SK-N-SH (cell line): ENCODE measurements around the gene RDX. TPM values are rescaled to one million over a fixed set of nuclear protein-coding genes. Genes with fewer than 3 reads are reported as not detected.

ENCODE experiments used
- CTCF ChIA-PET: fragments of 300-600, 350-600 bp; formaldehyde crosslinking; extraction: SDS; loops from one replicate; lab custom pipeline; 2021; lab: Yijun Ruan, JAX
- POLR2A ChIA-PET: fragments of 350-600 bp; sonication (Branson Sonifier 250); formaldehyde crosslinking; extraction: SDS; loops from one replicate; lab custom pipeline; 2020; ENCODE audit warnings: antibody characterized with exemption, inconsistent platforms; lab: Yijun Ruan, JAX
- DNase-seq: peaks from one replicate; pipeline ENCODE4 v3.0.0; 2012
- H2AFZ ChIP-seq: fragments of 200-600 bp; sonication (generic); 2 replicates; pipeline ENCODE4 v1.8.1; 2016; ENCODE audit warnings: antibody characterized with exemption, mild to moderate bottlenecking, low read depth
- H3F3A ChIP-seq: fragments of 200-600 bp; sonication (generic); replicated peaks from 2 replicates; pipeline ENCODE3; 2016; ENCODE audit warnings: antibody characterized with exemption, mild to moderate bottlenecking; ENCODE audit not compliant: insufficient read depth
- H3K27ac ChIP-seq, 2 experiments: fragments of 200-500 bp in 1 of 2; fragments of 200-600 bp in 1 of 2; sonication (Bioruptor generic) in 1 of 2; sonication (generic), shearing (Covaris generic) in 1 of 2; 2 replicates each; pipeline versions ENCODE4 v1.5.1 to v1.6.1; 2014 to 2016; ENCODE audit warnings: low read depth in 2 of 2, inconsistent platforms in 1 of 2, low read length in 1 of 2, mild to moderate bottlenecking in 1 of 2, mixed read lengths in 1 of 2
- H3K27me3 ChIP-seq: fragments of 200-600 bp; sonication (generic), shearing (Covaris generic); 2 replicates; pipeline ENCODE4 v1.6.1; 2016; ENCODE audit warnings: mixed run types; ENCODE audit not compliant: insufficient read depth
- H3K36me3 ChIP-seq, 2 experiments: fragments of 200-500 bp in 1 of 2; fragments of 200-600 bp in 1 of 2; sonication (Bioruptor generic) in 1 of 2; sonication (generic) in 1 of 2; replicated peaks in 1 of 2; 2 replicates each; pipeline versions ENCODE3 to v1.5.1; 2014 to 2016; ENCODE audit warnings: low read length in 1 of 2, mild to moderate bottlenecking in 1 of 2; ENCODE audit not compliant: insufficient read depth in 2 of 2, control insufficient read depth in 1 of 2
- H3K4me1 ChIP-seq, 2 experiments: fragments of 200-500 bp in 1 of 2; fragments of 200-600 bp in 1 of 2; sonication (Bioruptor generic) in 1 of 2; sonication (generic), shearing (Covaris generic) in 1 of 2; 2 replicates each; pipeline versions ENCODE4 v1.5.1 to v1.6.1; 2014 to 2016; ENCODE audit warnings: low read depth in 1 of 2, low read length in 1 of 2, mixed run types in 1 of 2; ENCODE audit not compliant: insufficient read depth in 2 of 2, control insufficient read depth in 1 of 2
- H3K4me2 ChIP-seq: fragments of 200-600 bp; sonication (generic), shearing (Covaris generic); 2 replicates; pipeline ENCODE4 v1.6.1; 2017; ENCODE audit warnings: mixed run types
- H3K4me3 ChIP-seq, 2 experiments: fragments of 200-500 bp in 1 of 2; fragments of 200-600 bp in 1 of 2; sonication (Bioruptor generic) in 1 of 2; sonication (generic), shearing (Covaris generic) in 1 of 2; 2 replicates each; pipeline versions ENCODE4 v1.5.1 to v1.8.1; 2014 to 2016; ENCODE audit warnings: low read depth in 2 of 2, inconsistent platforms in 1 of 2, low read length in 1 of 2, mild to moderate bottlenecking in 1 of 2, mixed read lengths in 1 of 2, moderate library complexity in 1 of 2
- H3K79me2 ChIP-seq: fragments of 200-600 bp; sonication (generic); 2 replicates; pipeline ENCODE4 v1.8.1; 2017; ENCODE audit warnings: mild to moderate bottlenecking; ENCODE audit not compliant: insufficient read depth
- H3K9ac ChIP-seq: fragments of 200-600 bp; sonication (generic); 2 replicates; pipeline ENCODE4 v1.6.1; 2017; ENCODE audit warnings: mixed run types
- H3K9me2 ChIP-seq: fragments of 200-600 bp; sonication (generic); 2 replicates; pipeline ENCODE4 v1.6.1; 2017; ENCODE audit warnings: mixed run types
- H3K9me3 ChIP-seq: fragments of 200-600 bp; sonication (generic); 2 replicates; pipeline ENCODE4 v1.6.1; 2017; ENCODE audit warnings: mixed run types, mild to moderate bottlenecking, moderate library complexity
- H4K20me1 ChIP-seq: fragments of 200-600 bp; sonication (generic); 2 replicates; pipeline ENCODE4 v1.6.1; 2017; ENCODE audit warnings: mild to moderate bottlenecking, mixed run types; ENCODE audit not compliant: insufficient read depth
- CHD2 ChIP-seq: fragments of 150-350 bp; IDR thresholded peaks from 2 replicates; pipeline ENCODE4 v1.6.1; 2018; ENCODE audit warnings: low read length; ENCODE audit not compliant: partially characterized antibody
- ELF1 ChIP-seq: IDR thresholded peaks from 2 replicates; pipeline ENCODE4 v1.4.0; 2012
- EP300 ChIP-seq, 2 experiments: IDR thresholded peaks; 2 replicates each; pipeline versions ENCODE4 v1.4.0 to v1.6.1; 2012; ENCODE audit warnings: borderline replicate concordance in 1 of 2, low read depth in 1 of 2, low read length in 1 of 2
- EZH2phosphoT487 ChIP-seq: fragments of 200-600 bp; sonication (generic); IDR thresholded peaks from 2 replicates; pipeline ENCODE4 v1.6.1; 2017; ENCODE audit warnings: low read depth, mixed run types, mild to moderate bottlenecking, antibody characterized with exemption, moderate library complexity, borderline replicate concordance
- FOXM1 ChIP-seq: IDR thresholded peaks from 2 replicates; pipeline ENCODE4 v1.4.0; 2012; ENCODE audit warnings: low read depth, mild to moderate bottlenecking
- GABPA ChIP-seq: IDR thresholded peaks from 2 replicates; pipeline ENCODE4 v1.4.0; 2012; ENCODE audit warnings: low read depth, mild to moderate bottlenecking
- GATA2 ChIP-seq: sonication (generic); formaldehyde crosslinking; IDR thresholded peaks from 2 replicates; pipeline ENCODE4 v1.5.0; 2020; ENCODE audit warnings: mild to moderate bottlenecking, missing genetic modification reagents
- IRF3 ChIP-seq: fragments of 150-350 bp; IDR thresholded peaks from 2 replicates; pipeline ENCODE4 v1.6.1; 2016; ENCODE audit warnings: mild to moderate bottlenecking, low read depth, low read length
- JUND ChIP-seq: IDR thresholded peaks from 2 replicates; pipeline ENCODE4 v1.4.0; 2012
- MAX ChIP-seq: IDR thresholded peaks from 2 replicates; pipeline ENCODE4 v1.4.0; 2012; ENCODE audit warnings: low read depth
- MXI1 ChIP-seq: IDR thresholded peaks from 2 replicates; pipeline ENCODE4 v1.6.1; 2012; ENCODE audit warnings: mild to moderate bottlenecking, low read depth, low read length, improper control_type of control experiment
- NFIC ChIP-seq: IDR thresholded peaks from 2 replicates; pipeline ENCODE4 v1.4.0; 2012; ENCODE audit warnings: borderline replicate concordance
- POLR2AphosphoS5 ChIP-seq: IDR thresholded peaks from 2 replicates; pipeline ENCODE4 v1.6.1; 2012; ENCODE audit warnings: low read depth, low read length
- RAD21 ChIP-seq: IDR thresholded peaks from 2 replicates; pipeline ENCODE4 v1.6.1; 2012; ENCODE audit warnings: mild to moderate bottlenecking, low read length
- RFX5 ChIP-seq: IDR thresholded peaks from 2 replicates; pipeline ENCODE4 v1.6.1; 2012; ENCODE audit warnings: mild to moderate bottlenecking, improper control_type of control experiment, low read length
- SIN3A ChIP-seq: IDR thresholded peaks from 2 replicates; pipeline ENCODE4 v1.6.1; 2012; ENCODE audit warnings: low read depth, mild to moderate bottlenecking, low read length, moderate library complexity, borderline replicate concordance
- SMC3 ChIP-seq: IDR thresholded peaks from 2 replicates; pipeline ENCODE4 v1.6.1; 2012; ENCODE audit warnings: low read depth, low read length, improper control_type of control experiment
- TCF12 ChIP-seq: IDR thresholded peaks from 2 replicates; pipeline ENCODE4 v1.4.0; 2012
- USF2 ChIP-seq: fragments of 150-350 bp; IDR thresholded peaks from 2 replicates; pipeline ENCODE4 v1.6.1; 2017; ENCODE audit warnings: antibody characterized with exemption, low read length, low read depth, borderline replicate concordance
- YY1 ChIP-seq: IDR thresholded peaks from 2 replicates; pipeline ENCODE4 v1.4.0; 2012; ENCODE audit warnings: low read depth, mild to moderate bottlenecking
- WGBS: methylation state at CpG from one replicate; pipeline ENCODE4 v1.1.6; 2017; ENCODE audit warnings: low lambda C conversion rate; 5-methylcytosine and 5-hydroxymethylcytosine counted together
- polyA plus RNA-seq, 3 experiments: library from polyadenylated mRNA; depleted of rRNA; stranded (reverse); fragments of >200 nt; gene quantifications; 2 replicates each; pipeline ENCODE4 v1.2.3, GENCODE V29; 2012
- TF ChIP-seq, protein P1 (sequence below): IDR thresholded peaks from 2 replicates; pipeline ENCODE4; 2012
- TF ChIP-seq, protein P2 (sequence below): IDR thresholded peaks from 2 replicates; pipeline ENCODE4 v1.6.1; 2012; ENCODE audit warnings: mild to moderate bottlenecking, low read depth, low read length, moderate library complexity

RDX gene
- polyA plus RNA-seq, 1 of the 3 experiments (the other 2 are of a cell fraction), result 29.4 TPM

DNA sequence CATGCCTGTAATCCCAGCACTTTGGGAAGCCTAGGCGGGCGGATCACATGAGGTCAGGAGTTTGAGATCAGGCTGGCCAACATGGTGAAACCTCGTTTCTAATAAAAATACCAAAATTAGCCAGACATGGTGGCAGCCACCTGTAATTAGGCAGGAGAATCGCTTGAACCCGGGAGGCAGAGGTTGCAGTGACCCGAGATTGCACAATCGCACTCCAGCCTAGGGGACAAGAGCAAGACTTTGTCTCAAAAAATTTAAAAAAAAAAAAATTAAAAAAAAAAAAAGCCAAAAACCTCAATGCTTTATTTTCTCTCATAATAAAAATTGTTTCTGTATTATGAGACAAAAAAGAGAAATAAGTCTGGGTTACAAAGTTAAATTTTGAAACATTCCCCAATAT, 54.2 kb downstream of the RDX start:
- Histone ChIP-seq H3K9me2 (no peaks in the 10 kb centered on the region), H2AFZ (no peak overlapping the region), H3K36me3 (peaks cover 3 to 55% of the 10 kb centered on the region in 2 experiments), H3K4me2 (no peak overlapping the region), H3K27ac (no peak overlapping the region), H4K20me1 (no peaks in the 10 kb centered on the region), H3K4me1 (peaks cover 0 to 8% of the 10 kb centered on the region in 2 experiments; a peak in 1 of 4 replicates), H3K4me3 (no peak overlapping the region), H3K9ac (no peak overlapping the region), H3F3A (peaks cover 6% of the 10 kb centered on the region), H3K27me3 (no peaks in the 10 kb centered on the region), H3K79me2 (peaks cover 59% of the 10 kb centered on the region), H3K9me3 (no peaks in the 10 kb centered on the region)
- DNase-seq, result no peak
- WGBS, result 99% methylated on average over 7 of the region's 7 CpGs
- ChIA-PET CTCF (interaction anchor here (0.6 kb wide), 1 partner anchor 32 kb away, joined by 3 read pairs; no protein-coding TSS in a partner anchor), POLR2A (no interaction called here)
- TF ChIP-seq GATA2 (CRISPR knock-in tag) (no peak), GABPA (no peak), POLR2AphosphoS5 (no peak), CHD2 (no peak), EP300 (IDR thresholded peaks at IDR 0.05; ENCODE audit: borderline replicate concordance in 1 of 2, low read depth in 1 of 2, low read length in 1 of 2) (no peak), SMC3 (no peak), FOXM1 (no peak), RAD21 (no peak), MXI1 (no peak), EZH2phosphoT487 (no peak)
- TF ChIP-seq, protein P1, sequence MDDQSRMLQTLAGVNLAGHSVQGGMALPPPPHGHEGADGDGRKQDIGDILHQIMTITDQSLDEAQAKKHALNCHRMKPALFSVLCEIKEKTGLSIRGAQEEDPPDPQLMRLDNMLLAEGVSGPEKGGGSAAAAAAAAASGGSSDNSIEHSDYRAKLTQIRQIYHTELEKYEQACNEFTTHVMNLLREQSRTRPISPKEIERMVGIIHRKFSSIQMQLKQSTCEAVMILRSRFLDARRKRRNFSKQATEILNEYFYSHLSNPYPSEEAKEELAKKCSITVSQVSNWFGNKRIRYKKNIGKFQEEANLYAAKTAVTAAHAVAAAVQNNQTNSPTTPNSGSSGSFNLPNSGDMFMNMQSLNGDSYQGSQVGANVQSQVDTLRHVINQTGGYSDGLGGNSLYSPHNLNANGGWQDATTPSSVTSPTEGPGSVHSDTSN, result no peak

GRCh38 chr11:110235966-110236365, 60.4 kb downstream of the RDX start:
- H3K27me3 ChIP-seq, result no peaks in the 10 kb centered on the region
- no peak for DNase-seq
- no peak overlapping the region for H3K4me3 ChIP-seq
- peaks cover 3% of the 10 kb centered on the region for H3F3A ChIP-seq
- no peaks in the 10 kb centered on the region for H3K4me1 ChIP-seq
- WGBS, result 91% methylated on average over 1 of the region's 1 CpG
- no peaks in the 10 kb centered on the region for H3K9me3 ChIP-seq
- H3K4me2 ChIP-seq, result no peak overlapping the region
- H3K9ac ChIP-seq, result no peak overlapping the region
- CTCF ChIA-PET, result interaction anchor here (0.9 to 1.2 kb wide), 2 partner anchors 35 to 141 kb away, joined by 3 to 5 read pairs; no protein-coding TSS in a partner anchor
- H3K27ac ChIP-seq, result no peak overlapping the region
- POLR2A ChIA-PET, result no interaction called here
- H3K36me3 ChIP-seq, result peaks cover 52 to 74% of the 10 kb centered on the region in 2 experiments
- H3K79me2 ChIP-seq, result peaks cover 27% of the 10 kb centered on the region; the same call in 1 of the 2 replicates
- no peaks in the 10 kb centered on the region for H4K20me1 ChIP-seq
- H3K9me2 ChIP-seq, result no peaks in the 10 kb centered on the region; the same call in 1 of the 2 replicates
- no peak overlapping the region for H2AFZ ChIP-seq
- TF ChIP-seq USF2 (no peak), GATA2 (CRISPR knock-in tag) (no peak), MAX (no peak), JUND (no peak), NFIC (no peak), TCF12 (no peak), MXI1 (no peak), FOXM1 (no peak), CHD2 (no peak), IRF3 (no peak), ELF1 (no peak), SIN3A (no peak), RAD21 (no peak), RFX5 (no peak), SMC3 (no peak), EP300 (IDR thresholded peaks at IDR 0.05; ENCODE audit: borderline replicate concordance in 1 of 2, low read depth in 1 of 2, low read length in 1 of 2) (no peak), EZH2phosphoT487 (no peak), YY1 (no peak)
- TF ChIP-seq, protein P2, sequence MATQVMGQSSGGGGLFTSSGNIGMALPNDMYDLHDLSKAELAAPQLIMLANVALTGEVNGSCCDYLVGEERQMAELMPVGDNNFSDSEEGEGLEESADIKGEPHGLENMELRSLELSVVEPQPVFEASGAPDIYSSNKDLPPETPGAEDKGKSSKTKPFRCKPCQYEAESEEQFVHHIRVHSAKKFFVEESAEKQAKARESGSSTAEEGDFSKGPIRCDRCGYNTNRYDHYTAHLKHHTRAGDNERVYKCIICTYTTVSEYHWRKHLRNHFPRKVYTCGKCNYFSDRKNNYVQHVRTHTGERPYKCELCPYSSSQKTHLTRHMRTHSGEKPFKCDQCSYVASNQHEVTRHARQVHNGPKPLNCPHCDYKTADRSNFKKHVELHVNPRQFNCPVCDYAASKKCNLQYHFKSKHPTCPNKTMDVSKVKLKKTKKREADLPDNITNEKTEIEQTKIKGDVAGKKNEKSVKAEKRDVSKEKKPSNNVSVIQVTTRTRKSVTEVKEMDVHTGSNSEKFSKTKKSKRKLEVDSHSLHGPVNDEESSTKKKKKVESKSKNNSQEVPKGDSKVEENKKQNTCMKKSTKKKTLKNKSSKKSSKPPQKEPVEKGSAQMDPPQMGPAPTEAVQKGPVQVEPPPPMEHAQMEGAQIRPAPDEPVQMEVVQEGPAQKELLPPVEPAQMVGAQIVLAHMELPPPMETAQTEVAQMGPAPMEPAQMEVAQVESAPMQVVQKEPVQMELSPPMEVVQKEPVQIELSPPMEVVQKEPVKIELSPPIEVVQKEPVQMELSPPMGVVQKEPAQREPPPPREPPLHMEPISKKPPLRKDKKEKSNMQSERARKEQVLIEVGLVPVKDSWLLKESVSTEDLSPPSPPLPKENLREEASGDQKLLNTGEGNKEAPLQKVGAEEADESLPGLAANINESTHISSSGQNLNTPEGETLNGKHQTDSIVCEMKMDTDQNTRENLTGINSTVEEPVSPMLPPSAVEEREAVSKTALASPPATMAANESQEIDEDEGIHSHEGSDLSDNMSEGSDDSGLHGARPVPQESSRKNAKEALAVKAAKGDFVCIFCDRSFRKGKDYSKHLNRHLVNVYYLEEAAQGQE, result no peak
